CD14-positive monocyte (primary cell): ENCODE data around the gene AHR. TPM values are rescaled to one million over a fixed set of nuclear protein-coding genes. Genes with fewer than 3 reads are reported as not detected.

Source experiments
- DNase-seq, 3 donors: peaks; one replicate each; pipeline ENCODE4 v3.0.0-alpha.2; 2011 to 2022
- H2AFZ ChIP-seq: 2 replicates; pipeline ENCODE4 v1.6.0; 2012; ENCODE audit warnings: mild to moderate bottlenecking, low read depth, low read length, inconsistent platforms; ENCODE audit not compliant: insufficient read depth, poor library complexity, severe bottlenecking
- H3K27ac ChIP-seq, 2 donors: 1 replicate in 1 of 2; 2 replicates in 1 of 2; pipeline ENCODE4 v1.5.1; 2012 to 2013; ENCODE audit warnings: low read length in 2 of 2, control low read depth in 1 of 2, inconsistent platforms in 1 of 2, low read depth in 1 of 2, mild to moderate bottlenecking in 1 of 2
- H3K27me3 ChIP-seq, 2 donors: one replicate each; pipeline versions ENCODE4 v1.6.0 to v1.6.1; 2011 to 2013; ENCODE audit warnings: low read length in 2 of 2; ENCODE audit not compliant: control insufficient read depth in 2 of 2, insufficient read depth in 2 of 2
- H3K36me3 ChIP-seq, 2 donors: replicated peaks in 1 of 2; 1 replicate in 1 of 2; 2 replicates in 1 of 2; pipeline versions ENCODE4 v1.5.1 to v1.6.1; 2012 to 2013; ENCODE audit warnings: low read length in 2 of 2, control low read depth in 1 of 2, inconsistent platforms in 1 of 2, mild to moderate bottlenecking in 1 of 2; ENCODE audit not compliant: insufficient read depth in 2 of 2, control insufficient read depth in 1 of 2
- H3K4me1 ChIP-seq, 2 donors: 1 replicate in 1 of 2; 2 replicates in 1 of 2; pipeline versions ENCODE4 v1.5.1 to v1.6.1; 2012 to 2013; ENCODE audit warnings: low read length in 2 of 2, control low read depth in 1 of 2, inconsistent platforms in 1 of 2, mild to moderate bottlenecking in 1 of 2, moderate library complexity in 1 of 2; ENCODE audit not compliant: insufficient read depth in 2 of 2, control insufficient read depth in 1 of 2
- H3K4me2 ChIP-seq: replicated peaks from 2 replicates; pipeline ENCODE3; 2012; ENCODE audit warnings: low read length, moderate library complexity, mild to moderate bottlenecking; ENCODE audit not compliant: poor library complexity, severe bottlenecking; ENCODE audit errors: extremely low read depth
- H3K4me3 ChIP-seq, 3 experiments: fragments of 200-600 bp in 1 of 3; sonication (generic) in 1 of 3; replicated peaks in 1 of 3; 1 replicate in 2 of 3; 2 replicates in 1 of 3; pipeline ENCODE4 v1.5.1; 2011 to 2013; ENCODE audit warnings: low read length in 3 of 3, mild to moderate bottlenecking in 3 of 3, control low read depth in 2 of 3, low read depth in 2 of 3, inconsistent platforms in 1 of 3, moderate library complexity in 1 of 3
- H3K79me2 ChIP-seq: 2 replicates; pipeline ENCODE4 v1.6.0; 2012; ENCODE audit warnings: mild to moderate bottlenecking, control low read depth, inconsistent platforms, low read length, moderate library complexity; ENCODE audit not compliant: insufficient read depth
- H3K9ac ChIP-seq: 2 replicates; pipeline ENCODE4 v1.6.0; 2017; ENCODE audit warnings: low read length, mild to moderate bottlenecking; ENCODE audit not compliant: insufficient read depth, poor library complexity, severe bottlenecking
- H3K9me3 ChIP-seq, 2 donors: replicated peaks in 1 of 2; 1 replicate in 1 of 2; 2 replicates in 1 of 2; pipeline versions ENCODE4 v1.5.1 to v1.6.1; 2012 to 2013; ENCODE audit warnings: low read length in 2 of 2, control low read depth in 1 of 2; ENCODE audit not compliant: control insufficient read depth in 1 of 2, insufficient read depth in 1 of 2
- H4K20me1 ChIP-seq: 2 replicates; pipeline ENCODE4 v1.6.0; 2012; ENCODE audit warnings: mild to moderate bottlenecking, low read length, control low read depth, moderate library complexity; ENCODE audit not compliant: insufficient read depth
- H3K27ac Mint-ChIP-seq, 7 donors: one replicate each; pipeline ENCODE4 v1.8.0; 2020; ENCODE audit warnings: mild to moderate bottlenecking in 7 of 7, mixed read lengths in 7 of 7, moderate library complexity in 6 of 7, inconsistent platforms in 2 of 7
- H3K27me3 Mint-ChIP-seq, 3 donors: one replicate each; pipeline ENCODE4 v1.8.0; 2021 to 2022; ENCODE audit warnings: low read depth in 3 of 3, mild to moderate bottlenecking in 3 of 3, mixed read lengths in 3 of 3, moderate library complexity in 3 of 3, inconsistent platforms in 1 of 3
- H3K36me3 Mint-ChIP-seq, 2 donors: one replicate each; pipeline ENCODE4 v1.8.0; 2020; ENCODE audit warnings: mixed read lengths in 2 of 2, inconsistent platforms in 1 of 2, mild to moderate bottlenecking in 1 of 2
- H3K4me1 Mint-ChIP-seq: one replicate; pipeline ENCODE4 v1.8.0; 2020; ENCODE audit warnings: mild to moderate bottlenecking, mixed read lengths
- H3K4me3 Mint-ChIP-seq, 2 donors: one replicate each; pipeline ENCODE4 v1.8.0; 2020; ENCODE audit warnings: mild to moderate bottlenecking in 2 of 2, mixed read lengths in 2 of 2, moderate library complexity in 1 of 2
- H3K9me3 Mint-ChIP-seq, 7 donors: one replicate each; pipeline ENCODE4 v1.8.0; 2020 to 2022; ENCODE audit warnings: mixed read lengths in 7 of 7, mild to moderate bottlenecking in 6 of 7, moderate library complexity in 6 of 7, inconsistent platforms in 2 of 7
- WGBS: methylation state at CpG from one replicate; pipeline ENCODE4 v1.1.5; 2013; ENCODE audit warnings: missing lambda C conversion rate; ENCODE audit not compliant: insufficient coverage; 5-methylcytosine and 5-hydroxymethylcytosine counted together
- intact Hi-C, 2 donors: fragments of 100-400 bp; cut with micrococcal nuclease; formaldehyde crosslinking; loops; one replicate each; pipeline versions ENCODE4 v1.15.0 to v1.15.1; 2023
- polyA plus RNA-seq, 3 donors: library from polyadenylated mRNA; depleted of rRNA in 1 of 3; unstranded in 2 of 3; stranded (reverse) in 1 of 3; fragments of 300-500 nt in 2 of 3; fragments of >200 nt in 1 of 3; fragmentation: Illumina TruSeq in 2 of 3; gene quantifications; 1 replicate in 2 of 3; 2 replicates in 1 of 3; pipeline ENCODE4 v1.2.3, GENCODE V29; 2012 to 2021
- TF ChIP-seq, protein P1 (sequence below): fragments of 200-600 bp; IDR thresholded peaks from one replicate; pipeline ENCODE4 v1.8.0; 2022; ENCODE audit warnings: antibody characterized with exemption, mild to moderate bottlenecking

AHR gene
- polyA plus RNA-seq, 3 donors, result 42.4 to 56.6 (median 54.1) TPM

DNA sequence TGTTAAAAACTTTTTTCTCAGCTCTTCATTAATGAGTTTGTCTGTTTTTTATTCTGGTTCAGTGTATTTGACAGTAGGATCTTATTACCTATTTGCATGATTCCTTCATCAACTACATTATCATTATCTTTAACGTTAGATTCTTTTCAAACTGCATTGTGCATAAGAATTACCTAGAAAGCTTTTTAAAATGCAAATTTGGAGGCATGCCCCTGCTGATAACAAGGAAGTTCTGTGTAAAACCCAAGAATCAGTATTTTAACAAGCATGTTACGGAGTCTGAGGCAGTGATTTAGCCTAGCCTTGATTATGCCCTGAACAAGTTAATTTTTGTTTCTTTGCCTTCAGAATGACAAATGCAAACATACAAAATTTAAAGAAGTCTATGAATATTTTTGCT, 14.2 kb downstream of the AHR start:
- intact Hi-C loops, result no loop called here
- H3K4me2 ChIP-seq, result no peak overlapping the region
- TF ChIP-seq, protein P1, sequence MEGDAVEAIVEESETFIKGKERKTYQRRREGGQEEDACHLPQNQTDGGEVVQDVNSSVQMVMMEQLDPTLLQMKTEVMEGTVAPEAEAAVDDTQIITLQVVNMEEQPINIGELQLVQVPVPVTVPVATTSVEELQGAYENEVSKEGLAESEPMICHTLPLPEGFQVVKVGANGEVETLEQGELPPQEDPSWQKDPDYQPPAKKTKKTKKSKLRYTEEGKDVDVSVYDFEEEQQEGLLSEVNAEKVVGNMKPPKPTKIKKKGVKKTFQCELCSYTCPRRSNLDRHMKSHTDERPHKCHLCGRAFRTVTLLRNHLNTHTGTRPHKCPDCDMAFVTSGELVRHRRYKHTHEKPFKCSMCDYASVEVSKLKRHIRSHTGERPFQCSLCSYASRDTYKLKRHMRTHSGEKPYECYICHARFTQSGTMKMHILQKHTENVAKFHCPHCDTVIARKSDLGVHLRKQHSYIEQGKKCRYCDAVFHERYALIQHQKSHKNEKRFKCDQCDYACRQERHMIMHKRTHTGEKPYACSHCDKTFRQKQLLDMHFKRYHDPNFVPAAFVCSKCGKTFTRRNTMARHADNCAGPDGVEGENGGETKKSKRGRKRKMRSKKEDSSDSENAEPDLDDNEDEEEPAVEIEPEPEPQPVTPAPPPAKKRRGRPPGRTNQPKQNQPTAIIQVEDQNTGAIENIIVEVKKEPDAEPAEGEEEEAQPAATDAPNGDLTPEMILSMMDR, result no peak
- peaks cover 98% of the 10 kb centered on the region for H4K20me1 ChIP-seq
- DNase-seq, result no peak
- Mint-ChIP-seq H3K9me3 (no peaks in the 10 kb centered on the region), H3K36me3 (peaks cover 45 to 63% of the 10 kb centered on the region in 2 donors), H3K4me3 (no peak overlapping the region), H3K27me3 (no peaks in the 10 kb centered on the region), H3K4me1 (no peaks in the 10 kb centered on the region), H3K27ac (no peak overlapping the region)
- no peak overlapping the region for H3K4me3 ChIP-seq
- no peaks in the 10 kb centered on the region for H3K9me3 ChIP-seq
- peaks cover 34% of the 10 kb centered on the region for H3K79me2 ChIP-seq
- peaks cover 32 to 76% of the 10 kb centered on the region in 2 donors for H3K36me3 ChIP-seq
- H3K27me3 ChIP-seq, result no peaks in the 10 kb centered on the region
- H2AFZ ChIP-seq, result no peak overlapping the region
- 100% methylated on average over 1 of the region's 2 CpGs for WGBS
- no peaks in the 10 kb centered on the region for H3K4me1 ChIP-seq
- no peak overlapping the region for H3K9ac ChIP-seq
- H3K27ac ChIP-seq, result no peak overlapping the region

DNA sequence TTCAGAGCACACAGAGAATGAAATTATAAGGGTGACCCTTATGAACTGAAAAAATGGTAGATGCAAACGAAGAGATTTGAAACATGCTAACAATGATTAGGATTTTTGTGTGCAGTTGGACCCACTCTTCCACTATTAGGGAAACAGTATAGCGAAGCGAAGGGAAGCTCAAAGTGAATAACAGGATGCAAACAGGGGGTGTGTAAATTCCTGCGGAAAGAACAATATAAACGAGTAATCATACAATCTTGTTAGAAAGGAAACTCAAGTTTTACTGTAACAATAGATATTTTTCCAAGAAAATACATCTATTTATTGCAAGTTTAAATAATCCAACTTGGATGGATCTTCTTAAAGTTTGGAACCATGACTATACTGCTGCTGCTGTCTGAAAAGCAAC, 14.7 kb downstream of the AHR start:
- no peaks in the 10 kb centered on the region for H3K9me3 Mint-ChIP-seq
- peaks cover 49 to 68% of the 10 kb centered on the region in 2 donors for H3K36me3 Mint-ChIP-seq
- H3K27me3 Mint-ChIP-seq, result no peaks in the 10 kb centered on the region
- TF ChIP-seq, protein P1, result no peak
- peaks cover 28% of the 10 kb centered on the region for H3K79me2 ChIP-seq
- peaks cover 37 to 77% of the 10 kb centered on the region in 2 donors for H3K36me3 ChIP-seq
- intact Hi-C loops, result no loop called here
- DNase-seq, result no peak
- H4K20me1 ChIP-seq, result peaks cover 98% of the 10 kb centered on the region
- no peaks in the 10 kb centered on the region for H3K4me1 Mint-ChIP-seq
- H3K9me3 ChIP-seq, result no peaks in the 10 kb centered on the region
- no peak overlapping the region for H3K4me2 ChIP-seq
- H3K9ac ChIP-seq, result no peak overlapping the region
- H3K27ac ChIP-seq, result no peak overlapping the region
- H3K27me3 ChIP-seq, result no peaks in the 10 kb centered on the region
- H3K27ac Mint-ChIP-seq, result no peak overlapping the region
- H3K4me3 ChIP-seq, result no peak overlapping the region
- no peak overlapping the region for H2AFZ ChIP-seq
- WGBS, result no CpG with 5 or more reads among the region's 5 CpGs
- no peaks in the 10 kb centered on the region for H3K4me1 ChIP-seq
- no peak overlapping the region for H3K4me3 Mint-ChIP-seq
